CD4-positive, alpha-beta T cell treated with Interleukin-10 for 1 hour (primary cell): ENCODE measurements around the gene HSD3B1.
"Not testable (repeated sequence)": the region's sequence is repeated elsewhere in the genome, so short reads cannot be mapped to it uniquely, and the experiment has no call there.

ENCODE experiments used
- DNase-seq: peaks from one replicate; pipeline ENCODE4 v3.0.0-alpha.2; 2020

Gene HSD3B1

DNA sequence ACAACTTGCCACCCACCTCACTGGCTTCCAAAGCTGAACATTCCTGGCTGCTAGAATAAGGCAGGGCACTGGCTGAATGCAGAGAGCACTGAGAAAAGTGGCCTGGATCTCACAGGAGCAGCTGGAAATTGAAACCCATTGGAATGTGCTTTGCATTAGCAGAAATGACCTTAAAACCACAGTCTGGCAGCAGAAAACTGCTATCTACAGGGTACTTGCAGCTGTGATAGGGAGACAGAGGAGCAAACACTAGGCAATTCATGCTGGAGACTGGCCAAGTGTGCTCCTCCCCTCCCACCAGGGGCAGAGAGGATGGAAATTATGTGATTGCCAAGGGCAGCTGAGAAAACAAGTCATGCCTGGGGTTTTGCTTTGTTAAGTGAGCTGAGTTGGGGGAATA lies 47.2 kb downstream of the HSD3B1 start:
- no peak for DNase-seq

DNA sequence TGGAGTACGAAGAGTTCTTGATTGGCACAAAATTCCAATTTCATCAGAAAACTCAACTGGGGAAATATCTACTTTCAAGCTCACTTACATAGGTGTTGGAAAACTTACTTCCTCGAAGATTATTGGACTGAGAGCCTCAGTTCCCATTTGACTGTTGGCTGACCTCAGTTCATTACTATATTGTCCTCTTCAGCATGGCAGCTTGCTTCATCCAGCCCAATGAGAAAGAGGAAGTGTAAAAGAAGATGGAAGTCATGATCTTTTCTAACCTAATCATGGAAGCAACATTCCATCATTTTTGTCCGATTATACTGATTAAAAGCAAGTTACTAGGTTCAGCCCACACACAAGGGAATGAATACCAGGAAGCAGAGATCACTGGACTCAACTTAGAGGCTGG lies 49.4 kb downstream of the HSD3B1 start:
- DNase-seq: no peak

DNA sequence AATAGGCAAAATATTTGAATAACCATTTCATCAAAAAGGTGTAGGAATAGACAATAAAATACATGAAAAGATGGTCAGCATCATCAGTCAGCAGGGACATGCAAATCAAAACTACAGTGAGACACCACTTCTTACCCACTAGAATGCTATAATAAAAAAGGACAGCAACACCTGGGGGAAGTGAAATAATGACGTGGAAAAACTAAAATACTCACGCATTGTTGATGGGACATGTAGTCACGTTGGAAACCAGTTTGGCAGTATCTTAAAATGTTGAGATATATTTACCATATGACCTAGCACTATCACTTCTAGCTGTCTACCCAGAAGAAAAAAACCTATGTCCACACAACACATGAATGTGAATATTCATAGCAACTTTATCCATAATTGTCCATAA lies 53.4 kb downstream of the HSD3B1 start:
- not testable (repeated sequence) for DNase-seq

DNA sequence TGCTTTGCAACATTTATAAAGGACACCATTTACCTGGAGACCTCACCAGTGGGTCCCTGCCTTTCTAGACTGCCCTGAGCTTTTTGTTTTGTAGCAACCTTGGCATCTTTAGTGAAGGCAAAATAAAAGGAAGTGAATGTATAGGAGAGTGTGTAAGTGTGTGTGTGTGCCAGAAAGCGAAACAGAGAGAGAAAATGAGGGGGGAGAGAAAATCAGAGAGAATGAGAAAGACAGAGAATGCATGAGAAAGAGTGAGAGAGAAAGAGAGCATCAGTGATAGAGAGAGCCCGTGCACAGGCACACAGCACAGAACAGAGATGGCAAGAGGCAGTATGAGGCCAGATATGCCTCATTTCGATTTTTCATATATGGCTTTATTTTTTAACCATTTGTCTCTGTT lies 57.5 kb downstream of the HSD3B1 start:
- no peak for DNase-seq
